ENCODE results near the gene LIN28A. TPM values are rescaled to one million over a fixed set of nuclear protein-coding genes. Genes with fewer than 3 reads are reported as not detected.

Gene LIN28A
- total RNA-seq, 4 donors from 2014 or later = not detected

DNA sequence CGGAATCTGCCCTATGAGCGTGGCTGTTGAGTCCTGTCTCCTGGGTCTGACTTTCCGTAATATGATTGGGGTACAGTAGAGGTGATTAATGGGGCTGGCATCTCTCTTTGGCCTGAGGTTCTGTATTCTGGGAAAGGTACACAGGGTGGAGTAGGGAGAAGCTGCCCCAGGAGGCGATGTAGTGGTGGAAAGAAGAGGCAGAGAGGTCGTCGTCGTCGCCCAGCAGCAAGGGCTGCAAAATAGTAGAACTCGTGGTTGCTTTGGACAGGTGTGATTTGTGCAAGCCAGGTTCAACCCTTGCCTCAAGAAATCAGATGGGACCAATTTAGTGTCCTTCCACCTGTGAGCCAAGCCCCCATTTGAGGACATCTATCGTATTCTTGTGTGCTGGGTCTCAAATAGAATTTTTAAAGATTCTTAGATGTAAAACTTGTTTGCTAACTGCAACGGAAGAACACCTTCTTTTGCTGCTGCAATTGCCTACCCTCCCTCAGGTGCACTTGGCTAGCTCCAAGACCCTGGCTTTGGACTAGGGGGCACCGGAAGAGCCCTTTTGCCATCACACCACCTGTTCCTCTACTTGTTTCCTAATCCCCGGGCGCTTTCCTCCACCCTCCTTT is 60.4 kb downstream of the LIN28A start:
- H3K4me1 ChIP-seq = peaks cover 35 to 61% (median 44%) of the 10 kb centered on the region in 3 donors
- peak overlapping the region in 3 of 4 donors; percentile 87 to 100 (median 88) for H3K4me3 ChIP-seq
- TF ChIP-seq CTCF (IDR thresholded peaks at IDR 0.05) = no peak
- no peak for TF ChIP-seq POLR2A (IDR thresholded peaks at IDR 0.05)
- peak overlapping the region; percentile 99 to 100 (median 99) for H3K27ac ChIP-seq
- H3K9me3 ChIP-seq = no peaks in the 10 kb centered on the region
- H3K27me3 ChIP-seq = no peaks in the 10 kb centered on the region
- peaks cover 0 to 44% (median 2%) of the 10 kb centered on the region in 3 donors for H3K36me3 ChIP-seq
- intact Hi-C loops (cut with DNase I) = no loop called here
- whole genome bisulfite sequencing, 2 donors = 18 to 41% methylated on average over 14 of the region's 14 CpGs
- no peak for DNase-seq

- intact Hi-C loops (cut with DNase I) = no loop called here
- no peak for DNase-seq
- Histone ChIP-seq H3K9me3 (no peaks in the 10 kb centered on the region), H3K4me1 (peaks cover 35 to 61% (median 44%) of the 10 kb centered on the region in 3 donors), H3K27me3 (no peaks in the 10 kb centered on the region), H3K36me3 (peaks cover 0 to 44% (median 4%) of the 10 kb centered on the region in 3 donors), H3K27ac (peak overlapping the region; percentile 99 to 100 (median 99)), H3K4me3 (peak overlapping the region; percentile 87 to 100 (median 92))
- 0 to 1% methylated on average over 10 to 16 of the region's 52 CpGs for WGBS, 2 donors
- TF ChIP-seq POLR2A (IDR thresholded peaks at IDR 0.05) (no peak), CTCF (IDR thresholded peaks at IDR 0.05) (no peak)
Observed at GRCh38 chr1:26471498-26472319, 61.1 kb downstream of the LIN28A start.

GRCh38 chr1:26472320-26472900 is 61.8 kb downstream of the LIN28A start, which contains the start of gene HMGN2:
Gene HMGN2 (plus strand): TSS chr1:26472440. CDS start chr1:26472613, 173 bp downstream.
- Histone ChIP-seq H3K27ac (peak within 1 kb of the TSS; percentile 99 to 100 (median 99)), H3K4me1 (peaks cover 35 to 61% (median 44%) of the 10 kb centered on the region in 3 donors), H3K4me3 (peak within 1 kb of the TSS; percentile 87 to 100 (median 92)), H3K36me3 (peaks cover 0 to 44% (median 4%) of the 10 kb centered on the region in 3 donors), H3K27me3 (no peaks in the 10 kb centered on the region), H3K9me3 (no peaks in the 10 kb centered on the region)
- TF ChIP-seq POLR2A (IDR thresholded peaks at IDR 0.05) (peak in 1 of 4 donors; percentile 41), CTCF (IDR thresholded peaks at IDR 0.05) (peak in 1 of 6 experiments; percentile 14)
- intact Hi-C loops (cut with DNase I) = no loop called here
- WGBS, 2 donors = 0 to 1% methylated on average over 2 to 15 of the region's 69 CpGs
- peak; percentile 52 for DNase-seq

GRCh38 chr1:26472901-26473845 is 62.6 kb downstream of the LIN28A start:
- 7 to 8% methylated on average over 31 to 32 of the region's 71 CpGs for WGBS, 2 donors
- Histone ChIP-seq H3K9me3 (no peaks in the 10 kb centered on the region), H3K4me1 (peaks cover 35 to 57% (median 41%) of the 10 kb centered on the region in 3 donors), H3K4me3 (peak overlapping the region; percentile 87 to 100 (median 92)), H3K27ac (peak overlapping the region; percentile 99 to 100 (median 99)), H3K27me3 (no peaks in the 10 kb centered on the region), H3K36me3 (peaks cover 0 to 43% (median 4%) of the 10 kb centered on the region in 3 donors)
- intact Hi-C loops (cut with DNase I) = no loop called here
- TF ChIP-seq CTCF (IDR thresholded peaks at IDR 0.05) (no peak), POLR2A (IDR thresholded peaks at IDR 0.05) (peak in 2 of 4 donors; percentile 31 to 76)
- peak; percentile 69 for DNase-seq
